Stimulated activated CD8-positive, alpha-beta memory T cell treated with anti-CD3 and anti-CD28 coated beads, Interleukin-2, amount 100 ng/mL, for 48 hours (primary cell): ENCODE data around the gene PPP1CB.
A peak's percentile ranks its signal among the peaks of the same experiment; 100 is the strongest.
"Not testable (repeated sequence)": the region's sequence is repeated elsewhere in the genome, so short reads cannot be mapped to it uniquely, and the experiment has no call there.

ENCODE experiments used
- DNase-seq, 2 donors: peaks; one replicate each; pipeline ENCODE4 v3.0.0-alpha.2; 2020; ENCODE audit warnings: low read depth in 2 of 2

PPP1CB gene

GRCh38 chr2:28778392-28778791 lies 26.8 kb downstream of the PPP1CB start:
- DNase-seq = no peak

GRCh38 chr2:28779001-28779400 lies 27.4 kb downstream of the PPP1CB start:
- DNase-seq = no peak

- no peak for DNase-seq
Observed at GRCh38 chr2:28780496-28780895, 28.9 kb downstream of the PPP1CB start.

GRCh38 chr2:28782423-28782822 lies 30.8 kb downstream of the PPP1CB start:
- DNase-seq = no peak

GRCh38 chr2:28784570-28784969 lies 32.9 kb downstream of the PPP1CB start:
- DNase-seq = not testable (repeated sequence)

- DNase-seq = no peak
Observed at GRCh38 chr2:28796620-28797019, 45.0 kb downstream of the PPP1CB start.

GRCh38 chr2:28801726-28802125 lies 50.1 kb downstream of the PPP1CB start:
- no peak for DNase-seq

GRCh38 chr2:28802975-28803429 lies 51.4 kb downstream of the PPP1CB start:
- no peak for DNase-seq

- DNase-seq = no peak
Observed at GRCh38 chr2:28809927-28810326, 58.3 kb downstream of the PPP1CB start.

GRCh38 chr2:28810384-28811285 lies 59.0 kb downstream of the PPP1CB start, which contains the start of gene SPDYA:
SPDYA (plus strand) TSS chr2:28810834; CDS start chr2:28816015, 5,181 bp downstream.
- DNase-seq = peak; percentile 71

GRCh38 chr2:28818053-28818452 lies 66.4 kb downstream of the PPP1CB start:
- DNase-seq = no peak

- peak in 1 of 2 donors; percentile 32 for DNase-seq
Observed at GRCh38 chr2:28821295-28821958, 69.8 kb downstream of the PPP1CB start.

- DNase-seq = no peak
Observed at GRCh38 chr2:28822036-28822435, 70.4 kb downstream of the PPP1CB start.

- DNase-seq = no peak
Observed at GRCh38 chr2:28824207-28824606, 72.6 kb downstream of the PPP1CB start.

- no peak for DNase-seq
Observed at GRCh38 chr2:28824870-28825269, 73.2 kb downstream of the PPP1CB start.

- DNase-seq = no peak
Observed at GRCh38 chr2:28828382-28828781, 76.8 kb downstream of the PPP1CB start.

- DNase-seq = no peak
Observed at GRCh38 chr2:28833740-28834470, 82.3 kb downstream of the PPP1CB start.

- DNase-seq = no peak
Observed at GRCh38 chr2:28835781-28836180, 84.2 kb downstream of the PPP1CB start.

- DNase-seq = no peak
Observed at GRCh38 chr2:28838971-28839370, 87.3 kb downstream of the PPP1CB start.

GRCh38 chr2:28842042-28842441 lies 90.4 kb downstream of the PPP1CB start:
- DNase-seq = no peak
